Gastroesophageal sphincter (tissue), 4 donors: ENCODE measurements around the gene LRRC4B. TPM values are rescaled to one million over a fixed set of nuclear protein-coding genes. Genes with fewer than 3 reads are reported as not detected.
"Not testable (repeated sequence)": the region's sequence is repeated elsewhere in the genome, so short reads cannot be mapped to it uniquely, and the experiment has no call there.

Experiments
- ATAC-seq: fragments of 150-250 bp; one replicate; pipeline ENCODE4 v1.9.1; 2016; ENCODE audit warnings: mild to moderate bottlenecking, moderate library complexity
- H3K27ac ChIP-seq, 4 donors: fragments of 200-600 bp; sonication (generic) in 3 of 4; 1 replicate in 3 of 4; 2 replicates in 1 of 4; pipeline ENCODE4 v1.5.1; 2016 to 2019
- H3K27me3 ChIP-seq: fragments of 200-600 bp; sonication (generic); one replicate; pipeline ENCODE4 v1.5.1; 2019
- H3K36me3 ChIP-seq, 2 donors: fragments of 200-600 bp; sonication (generic); one replicate each; pipeline ENCODE4 v1.5.1; 2019; ENCODE audit warnings: control low read depth in 1 of 2
- H3K4me1 ChIP-seq, 3 donors: fragments of 200-600 bp; sonication (generic); 1 replicate in 2 of 3; 2 replicates in 1 of 3; pipeline ENCODE4 v1.5.1; 2016 to 2019; ENCODE audit warnings: control low read depth in 2 of 3
- H3K4me3 ChIP-seq, 2 donors: fragments of 200-600 bp; sonication (generic); one replicate each; pipeline ENCODE4 v1.5.1; 2019; ENCODE audit warnings: mild to moderate bottlenecking in 1 of 2, moderate library complexity in 1 of 2
- H3K9me3 ChIP-seq, 3 donors: fragments of 200-600 bp; sonication (generic); one replicate each; pipeline ENCODE4 v1.5.1; 2017 to 2019; ENCODE audit warnings: control low read depth in 2 of 3
- EP300 ChIP-seq: sonication (generic); formaldehyde crosslinking; IDR thresholded peaks from one replicate; pipeline ENCODE4 v1.6.1; 2017; ENCODE audit warnings: antibody characterized with exemption, mild to moderate bottlenecking
- POLR2A ChIP-seq, 2 donors: fragments of 450-650 bp; IDR thresholded peaks; one replicate each; pipeline ENCODE4 v1.6.1; 2017; ENCODE audit warnings: antibody characterized with exemption in 2 of 2, mild to moderate bottlenecking in 2 of 2, moderate library complexity in 1 of 2
- POLR2AphosphoS5 ChIP-seq: sonication (generic); formaldehyde crosslinking; IDR thresholded peaks from one replicate; pipeline ENCODE4 v1.6.1; 2017; ENCODE audit warnings: antibody characterized with exemption
- WGBS, 2 donors: methylation state at CpG; one replicate each; pipeline ENCODE4 v1.1.5; 2018; ENCODE audit warnings: low coverage in 1 of 2; 5-methylcytosine and 5-hydroxymethylcytosine counted together
- total RNA-seq, 4 donors: library from RNA; depleted of rRNA; stranded (reverse); fragments of >200 nt; gene quantifications; one replicate each; pipeline ENCODE4 v1.1.0, GENCODE V29; 2016
- TF ChIP-seq, protein P1 (sequence below), 4 experiments: fragments of 200-600 bp in 2 of 4; fragments of 450-650 bp in 2 of 4; sonication (generic) in 1 of 4; IDR thresholded peaks; one replicate each; pipeline ENCODE4 v1.5.1; 2017 to 2019; ENCODE audit warnings: antibody characterized with exemption in 4 of 4, mild to moderate bottlenecking in 2 of 4, moderate library complexity in 2 of 4

LRRC4B gene
- total RNA-seq, 4 donors from 2014 or later: 5.0 to 9.3 (median 7.6) TPM

DNA sequence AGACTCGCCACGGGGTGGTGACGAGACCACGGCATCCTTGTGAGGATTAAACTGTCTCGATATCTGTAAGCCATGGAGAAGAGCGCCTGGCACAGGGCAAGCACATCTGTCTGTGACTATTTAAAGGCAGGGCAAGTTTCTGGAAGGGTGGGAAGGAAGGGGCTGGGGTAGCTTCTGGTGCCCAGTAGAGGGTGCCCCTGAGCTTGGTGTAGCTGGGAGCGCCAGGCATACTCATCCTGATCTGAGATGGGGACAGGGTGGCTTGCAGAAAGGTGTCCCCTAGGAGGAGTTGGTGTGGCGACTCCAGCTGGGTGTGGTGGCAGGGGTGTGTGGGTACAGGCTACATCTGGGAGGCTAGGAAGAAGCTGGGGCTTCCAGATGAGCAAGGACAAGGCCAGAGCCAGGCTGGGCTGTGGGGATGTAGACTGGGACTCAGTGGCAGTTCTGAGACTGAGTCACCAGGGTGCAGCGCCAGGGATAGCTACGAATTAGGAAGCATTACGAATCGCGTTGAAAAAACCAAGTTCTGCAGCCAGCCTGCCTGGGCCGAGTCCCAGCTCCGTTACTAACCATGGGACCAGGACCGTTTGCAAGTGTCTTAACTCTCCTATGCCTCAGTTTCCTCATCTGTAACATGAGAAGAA, 31.5 kb downstream of the LRRC4B start:
- no peaks in the 10 kb centered on the region for H3K36me3 ChIP-seq
- WGBS, 2 donors: 79 to 89% methylated on average over 14 of the region's 16 CpGs
- H3K9me3 ChIP-seq: peaks cover 0 to 26% (median 0%) of the 10 kb centered on the region in 3 donors
- no peak overlapping the region for H3K27ac ChIP-seq
- H3K4me1 ChIP-seq: no peaks in the 10 kb centered on the region
- peaks cover 10% of the 10 kb centered on the region for H3K27me3 ChIP-seq
- no peak for ATAC-seq
- H3K4me3 ChIP-seq: no peak overlapping the region
- TF ChIP-seq, protein P1, sequence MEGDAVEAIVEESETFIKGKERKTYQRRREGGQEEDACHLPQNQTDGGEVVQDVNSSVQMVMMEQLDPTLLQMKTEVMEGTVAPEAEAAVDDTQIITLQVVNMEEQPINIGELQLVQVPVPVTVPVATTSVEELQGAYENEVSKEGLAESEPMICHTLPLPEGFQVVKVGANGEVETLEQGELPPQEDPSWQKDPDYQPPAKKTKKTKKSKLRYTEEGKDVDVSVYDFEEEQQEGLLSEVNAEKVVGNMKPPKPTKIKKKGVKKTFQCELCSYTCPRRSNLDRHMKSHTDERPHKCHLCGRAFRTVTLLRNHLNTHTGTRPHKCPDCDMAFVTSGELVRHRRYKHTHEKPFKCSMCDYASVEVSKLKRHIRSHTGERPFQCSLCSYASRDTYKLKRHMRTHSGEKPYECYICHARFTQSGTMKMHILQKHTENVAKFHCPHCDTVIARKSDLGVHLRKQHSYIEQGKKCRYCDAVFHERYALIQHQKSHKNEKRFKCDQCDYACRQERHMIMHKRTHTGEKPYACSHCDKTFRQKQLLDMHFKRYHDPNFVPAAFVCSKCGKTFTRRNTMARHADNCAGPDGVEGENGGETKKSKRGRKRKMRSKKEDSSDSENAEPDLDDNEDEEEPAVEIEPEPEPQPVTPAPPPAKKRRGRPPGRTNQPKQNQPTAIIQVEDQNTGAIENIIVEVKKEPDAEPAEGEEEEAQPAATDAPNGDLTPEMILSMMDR (IDR thresholded peaks at IDR 0.05): no peak
- TF ChIP-seq POLR2A (IDR thresholded peaks at IDR 0.05) (no peak), EP300 (no peak), POLR2AphosphoS5 (no peak)

DNA sequence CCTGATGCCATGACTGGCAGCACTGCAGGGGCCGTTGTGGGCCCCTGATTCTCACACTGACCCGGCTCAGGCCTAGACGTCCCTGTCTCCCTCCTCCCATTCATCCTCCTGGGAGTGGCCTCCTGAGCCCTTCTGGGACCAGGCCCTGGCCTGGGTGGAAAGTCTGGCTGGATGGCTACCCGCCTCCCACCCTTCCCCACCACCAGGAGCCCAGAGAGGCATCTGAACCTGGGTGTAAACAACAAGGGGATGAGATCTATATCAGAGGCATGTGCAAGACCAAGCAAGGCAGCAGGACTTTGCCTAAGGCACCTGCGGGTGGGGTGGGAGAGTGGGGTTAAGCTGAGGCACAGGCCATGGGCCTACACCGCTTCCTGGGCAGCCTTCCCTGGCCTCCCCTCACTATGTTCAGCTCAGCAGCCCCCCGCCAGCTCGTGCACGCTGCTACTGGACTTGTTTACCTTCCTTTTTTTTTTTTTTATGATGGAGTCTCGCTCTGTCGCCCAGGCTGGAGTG, 32.5 kb downstream of the LRRC4B start:
- TF ChIP-seq POLR2A (IDR thresholded peaks at IDR 0.05) (no peak), POLR2AphosphoS5 (no peak), EP300 (no peak)
- TF ChIP-seq, protein P1 (IDR thresholded peaks at IDR 0.05): no peak
- 72 to 80% methylated on average over 2 to 9 of the region's 11 CpGs for WGBS, 2 donors
- no peak overlapping the region for H3K4me3 ChIP-seq

DNA sequence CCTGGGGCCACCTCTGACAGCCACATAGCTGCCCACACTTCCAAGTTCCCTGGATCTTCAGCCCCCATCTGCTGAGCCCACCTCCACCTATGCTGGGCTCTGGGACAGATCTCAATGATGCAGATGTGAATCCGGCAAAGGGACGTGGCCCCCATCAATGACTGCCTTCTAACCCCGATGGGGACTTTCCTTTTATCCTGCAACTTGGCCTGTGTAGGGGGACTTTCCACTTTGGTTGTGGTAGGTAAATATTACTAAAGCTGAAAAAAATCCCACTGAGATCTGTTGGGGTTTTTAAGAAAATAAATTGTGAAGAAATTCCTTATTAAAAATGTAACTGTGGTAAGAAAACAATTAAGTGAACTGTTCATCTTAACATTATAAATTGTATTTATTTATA, 33.8 kb downstream of the LRRC4B start:
- Histone ChIP-seq H3K4me3 (no peak overlapping the region), H3K27ac (no peak overlapping the region), H3K4me1 (no peaks in the 10 kb centered on the region), H3K36me3 (no peaks in the 10 kb centered on the region), H3K27me3 (peaks cover 33% of the 10 kb centered on the region), H3K9me3 (peaks cover 0 to 26% (median 0%) of the 10 kb centered on the region in 3 donors)
- no peak for ATAC-seq
- 57 to 63% methylated on average over 3 of the region's 3 CpGs for WGBS, 2 donors
- no peak for TF ChIP-seq POLR2A (IDR thresholded peaks at IDR 0.05)
- no peak for TF ChIP-seq POLR2AphosphoS5
- TF ChIP-seq, protein P1 (IDR thresholded peaks at IDR 0.05): no peak
- no peak for TF ChIP-seq EP300

More for the DNA sequence above, 32.5 kb downstream of the LRRC4B start:
- no peak for ATAC-seq
- peaks cover 0 to 26% (median 0%) of the 10 kb centered on the region in 3 donors for H3K9me3 ChIP-seq
- H3K27me3 ChIP-seq: peaks cover 21% of the 10 kb centered on the region
- no peak overlapping the region for H3K27ac ChIP-seq
- H3K4me1 ChIP-seq: no peaks in the 10 kb centered on the region
- H3K36me3 ChIP-seq: no peaks in the 10 kb centered on the region

DNA sequence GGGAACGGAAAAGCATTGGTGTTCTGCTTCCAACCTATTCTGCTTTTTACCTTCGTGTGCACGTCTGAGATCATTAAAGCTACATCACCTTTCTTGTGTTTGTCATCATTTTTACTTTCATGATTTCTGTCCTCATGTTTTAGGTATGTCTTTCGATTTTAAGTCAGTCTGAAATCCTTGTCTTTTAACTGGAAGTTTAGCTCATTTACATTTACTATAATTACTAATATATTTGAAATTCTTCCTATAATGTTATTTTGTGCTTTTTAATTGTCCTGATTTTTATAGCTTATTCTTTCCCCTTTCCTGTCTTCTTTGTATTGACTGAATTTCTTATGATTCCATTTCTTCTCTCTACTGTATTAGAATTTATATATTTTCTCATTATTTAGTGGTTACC, 35.3 kb downstream of the LRRC4B start:
- H3K4me1 ChIP-seq: no peaks in the 10 kb centered on the region
- peaks cover 0 to 26% (median 0%) of the 10 kb centered on the region in 3 donors for H3K9me3 ChIP-seq
- WGBS, 2 donors: 83 to 94% methylated on average over 4 of the region's 4 CpGs
- H3K4me3 ChIP-seq: no peak overlapping the region
- no peaks in the 10 kb centered on the region for H3K36me3 ChIP-seq
- no peak overlapping the region for H3K27ac ChIP-seq
- peaks cover 35% of the 10 kb centered on the region for H3K27me3 ChIP-seq
- ATAC-seq: no peak
- TF ChIP-seq POLR2A (IDR thresholded peaks at IDR 0.05): no peak
- TF ChIP-seq EP300: no peak
- no peak for TF ChIP-seq POLR2AphosphoS5
- TF ChIP-seq, protein P1 (IDR thresholded peaks at IDR 0.05): no peak

DNA sequence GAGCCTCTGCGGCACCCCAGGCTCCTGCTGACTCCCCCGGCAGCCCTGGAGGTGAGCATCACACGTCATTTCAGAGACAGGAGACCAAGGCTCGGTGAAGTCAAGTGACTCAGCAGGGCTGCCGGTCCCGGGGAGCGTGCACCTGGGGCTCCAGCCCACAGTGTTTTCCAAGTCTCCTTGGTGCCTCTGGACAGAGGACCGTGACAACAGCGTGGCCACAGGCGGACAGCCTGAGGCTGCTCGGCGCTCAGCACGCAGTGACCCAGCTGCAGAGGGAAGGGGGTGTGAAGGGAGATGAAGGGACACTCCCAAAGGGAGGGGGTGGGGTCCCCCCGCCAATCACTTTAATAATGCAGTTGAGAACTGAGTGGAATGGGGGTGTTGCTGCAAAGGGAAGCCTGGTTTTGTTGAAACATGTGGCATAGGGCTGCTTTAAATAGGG, 37.0 kb downstream of the LRRC4B start:
- TF ChIP-seq, protein P1 (IDR thresholded peaks at IDR 0.05): no peak
- no peak for TF ChIP-seq EP300
- TF ChIP-seq POLR2AphosphoS5: no peak
- TF ChIP-seq POLR2A (IDR thresholded peaks at IDR 0.05): no peak
- H3K4me3 ChIP-seq: no peak overlapping the region
- ATAC-seq: no peak
- WGBS, 2 donors: no CpG with 5 or more reads among the region's 14 CpGs
- H3K27me3 ChIP-seq: peaks cover 35% of the 10 kb centered on the region
- no peaks in the 10 kb centered on the region for H3K4me1 ChIP-seq
- peaks cover 0 to 26% (median 0%) of the 10 kb centered on the region in 3 donors for H3K9me3 ChIP-seq
- H3K36me3 ChIP-seq: no peaks in the 10 kb centered on the region
- H3K27ac ChIP-seq: no peak overlapping the region

DNA sequence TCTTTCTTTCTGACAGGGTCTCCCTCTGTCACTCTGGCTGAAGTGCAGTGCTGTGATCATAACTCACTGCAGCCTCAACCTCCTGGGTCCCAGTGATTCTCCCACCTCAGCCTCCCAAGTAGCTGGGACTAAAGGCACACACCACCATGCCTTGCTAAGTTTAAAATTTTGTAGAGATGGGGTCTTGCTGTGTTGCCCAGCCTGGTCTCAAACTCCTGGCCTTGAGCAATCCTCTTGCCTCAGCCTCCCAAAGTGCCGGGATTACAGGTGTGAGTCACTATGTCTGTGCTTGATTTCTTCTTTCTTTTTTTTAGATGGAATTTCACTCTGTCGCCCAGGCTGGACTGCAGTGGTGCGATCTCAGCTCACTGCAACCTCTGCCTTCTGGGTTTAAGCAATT, 40.2 kb downstream of the LRRC4B start:
- H3K36me3 ChIP-seq, ATAC-seq, H3K4me1 ChIP-seq, H3K27ac ChIP-seq, H3K4me3 ChIP-seq: not testable (repeated sequence)
- WGBS, 2 donors: 84 to 93% methylated on average over 2 to 3 of the region's 3 CpGs
- Histone ChIP-seq H3K27me3 (peaks cover 35% of the 10 kb centered on the region), H3K9me3 (peaks cover 0 to 12% (median 0%) of the 10 kb centered on the region in 3 donors)
